Hepatocyte (in vitro differentiated cells): Measurements from ENCODE around the gene NHSL2. TPM values are rescaled to one million over a fixed set of nuclear protein-coding genes. Genes with fewer than 3 reads are reported as not detected.

Source experiments
- DNase-seq: peaks from one replicate; pipeline ENCODE4 v3.0.0-alpha.2; 2016; ENCODE audit warnings: low spot score
- H2AFZ ChIP-seq: fragments of 200-600 bp; sonication (generic); 2 replicates; pipeline ENCODE4 v1.6.0; 2016; ENCODE audit warnings: antibody characterized with exemption, mild to moderate bottlenecking
- H3K27ac ChIP-seq: fragments of 200-600 bp; sonication (generic); 2 replicates; pipeline ENCODE4 v1.5.1; 2016; ENCODE audit warnings: mild to moderate bottlenecking
- H3K27me3 ChIP-seq: fragments of 200-600 bp; sonication (generic); 2 replicates; pipeline ENCODE4 v1.6.1; 2016
- H3K36me3 ChIP-seq: fragments of 200-600 bp; sonication (generic); replicated peaks from 2 replicates; pipeline ENCODE4 v1.5.1; 2016; ENCODE audit warnings: low read depth; ENCODE audit not compliant: insufficient read depth
- H3K4me1 ChIP-seq: fragments of 200-600 bp; sonication (generic); 2 replicates; pipeline ENCODE4 v1.5.1; 2016; ENCODE audit warnings: mild to moderate bottlenecking, moderate library complexity; ENCODE audit not compliant: insufficient read depth
- H3K4me2 ChIP-seq: fragments of 200-600 bp; sonication (generic); 2 replicates; pipeline ENCODE4 v1.6.0; 2016
- H3K4me3 ChIP-seq: fragments of 200-600 bp; sonication (generic); 2 replicates; pipeline ENCODE4 v1.5.1; 2016; ENCODE audit warnings: mild to moderate bottlenecking
- H3K79me2 ChIP-seq: fragments of 200-600 bp; sonication (generic); 2 replicates; pipeline ENCODE4 v1.6.0; 2017; ENCODE audit warnings: mild to moderate bottlenecking
- H3K9me2 ChIP-seq: fragments of 200-600 bp; sonication (generic); replicated peaks from 2 replicates; pipeline ENCODE4 v1.6.0; 2017; ENCODE audit warnings: mild to moderate bottlenecking; ENCODE audit not compliant: insufficient read depth
- H3K9me3 ChIP-seq: fragments of 200-600 bp; sonication (generic); 2 replicates; pipeline ENCODE4 v1.5.1; 2016; ENCODE audit warnings: low read depth, mild to moderate bottlenecking
- H4K20me1 ChIP-seq: fragments of 200-600 bp; sonication (generic); 2 replicates; pipeline ENCODE4 v1.6.0; 2016; ENCODE audit warnings: mild to moderate bottlenecking; ENCODE audit not compliant: insufficient read depth, poor library complexity, severe bottlenecking
- CTCF ChIP-seq: fragments of 200-600 bp; sonication (generic); IDR thresholded peaks from 2 replicates; pipeline ENCODE4 v1.5.1; 2016; ENCODE audit warnings: antibody characterized with exemption, mild to moderate bottlenecking; ENCODE audit not compliant: poor library complexity
- EZH2 ChIP-seq: fragments of 200-600 bp; sonication (generic); IDR thresholded peaks from 2 replicates; pipeline ENCODE4 v1.6.1; 2016; ENCODE audit warnings: antibody characterized with exemption, mild to moderate bottlenecking, borderline replicate concordance
- EZH2phosphoT487 ChIP-seq: fragments of 200-600 bp; sonication (generic); IDR thresholded peaks from one replicate; pipeline ENCODE4 v1.6.1; 2018; ENCODE audit warnings: antibody characterized with exemption, mild to moderate bottlenecking, low read depth, moderate library complexity; ENCODE audit not compliant: unreplicated experiment, severe bottlenecking
- WGBS: methylation state at CpG from one replicate; pipeline ENCODE4 v1.1.6; 2016; ENCODE audit warnings: low lambda C conversion rate; ENCODE audit errors: missing lambda C conversion rate; 5-methylcytosine and 5-hydroxymethylcytosine counted together
- polyA plus RNA-seq: library from polyadenylated mRNA; unstranded; fragments of >200 nt; fragmentation: Nextera tagmentation; extraction: Ambion mirVana; gene quantifications from 2 replicates; pipeline ENCODE4 v1.2.1, GENCODE V29; 2016
- total RNA-seq: library from RNA; depleted of rRNA; stranded (reverse); fragments of >200 nt; gene quantifications from 2 replicates; pipeline ENCODE4 v1.2.3, GENCODE V29; 2014

Gene NHSL2
- total and polyA plus RNA-seq, 2 experiments from 2014 or later = 2.3 to 3.2 TPM

- Histone ChIP-seq H3K9me3 (no peaks in the 10 kb centered on the region), H3K79me2 (no peaks in the 10 kb centered on the region), H3K27ac (no peak overlapping the region), H3K4me1 (peaks cover 11% of the 10 kb centered on the region), H4K20me1 (no peaks in the 10 kb centered on the region), H3K4me2 (no peak overlapping the region), H3K36me3 (no peaks in the 10 kb centered on the region), H3K9me2 (no peaks in the 10 kb centered on the region), H3K4me3 (no peak overlapping the region), H2AFZ (no peak overlapping the region), H3K27me3 (no peaks in the 10 kb centered on the region)
- 79% methylated on average over 6 of the region's 6 CpGs for WGBS
- DNase-seq = no peak
- TF ChIP-seq CTCF (no peak), EZH2phosphoT487 (no peak), EZH2 (no peak)
Measured at GRCh38 chrX:72025236-72025770, 114.7 kb downstream of the NHSL2 start.

GRCh38 chrX:72026341-72027023 lies 115.8 kb downstream of the NHSL2 start:
- Histone ChIP-seq H3K9me3 (no peaks in the 10 kb centered on the region), H3K9me2 (no peaks in the 10 kb centered on the region), H3K79me2 (no peaks in the 10 kb centered on the region), H3K4me3 (no peak overlapping the region), H3K4me2 (no peak overlapping the region), H3K36me3 (no peaks in the 10 kb centered on the region), H4K20me1 (no peaks in the 10 kb centered on the region), H3K27me3 (no peaks in the 10 kb centered on the region), H3K4me1 (peaks cover 12% of the 10 kb centered on the region), H2AFZ (no peak overlapping the region), H3K27ac (no peak overlapping the region)
- WGBS = 57% methylated on average over 3 of the region's 3 CpGs
- DNase-seq = no peak
- TF ChIP-seq EZH2 = no peak
- no peak for TF ChIP-seq CTCF
- no peak for TF ChIP-seq EZH2phosphoT487

- no peak for DNase-seq
- Histone ChIP-seq H3K4me3 (no peak overlapping the region), H3K4me1 (peaks cover 12% of the 10 kb centered on the region), H3K27me3 (no peaks in the 10 kb centered on the region), H4K20me1 (no peaks in the 10 kb centered on the region), H3K9me2 (no peaks in the 10 kb centered on the region), H3K9me3 (no peaks in the 10 kb centered on the region), H3K79me2 (no peaks in the 10 kb centered on the region), H3K27ac (no peak overlapping the region), H3K4me2 (no peak overlapping the region), H3K36me3 (no peaks in the 10 kb centered on the region), H2AFZ (no peak overlapping the region)
- TF ChIP-seq EZH2 (no peak), EZH2phosphoT487 (no peak), CTCF (no peak)
- WGBS = 66% methylated on average over 14 of the region's 14 CpGs
Measured at GRCh38 chrX:72027024-72027913, 116.6 kb downstream of the NHSL2 start.
